Smooth muscle cell (in vitro differentiated cells): ENCODE results near the gene MCM9. TPM values are rescaled to one million over a fixed set of nuclear protein-coding genes. Genes with fewer than 3 reads are reported as not detected.

Experiments used
- DNase-seq: peaks from one replicate; lab custom pipeline; 2025; ENCODE audit not compliant: unreplicated experiment; lab: John Stamatoyannopoulos, UW
- H2AFZ ChIP-seq: fragments of 200-600 bp; sonication (generic); 2 replicates; pipeline ENCODE4 v1.6.0; 2016; ENCODE audit warnings: antibody characterized with exemption, low read depth, mild to moderate bottlenecking
- H3F3A ChIP-seq: fragments of 200-600 bp; sonication (generic); 2 replicates; pipeline ENCODE4 v1.6.0; 2017; ENCODE audit warnings: antibody characterized with exemption, low read depth
- H3K27ac ChIP-seq: fragments of 200-600 bp; sonication (generic); 2 replicates; pipeline ENCODE4 v1.5.1; 2016; ENCODE audit warnings: low read depth, mild to moderate bottlenecking
- H3K27me3 ChIP-seq: fragments of 200-600 bp; sonication (generic); 2 replicates; pipeline ENCODE4 v1.6.1; 2016; ENCODE audit warnings: low read depth, mild to moderate bottlenecking
- H3K36me3 ChIP-seq: fragments of 200-600 bp; sonication (generic); 2 replicates; pipeline ENCODE4 v1.5.1; 2016; ENCODE audit warnings: low read depth
- H3K4me1 ChIP-seq: fragments of 200-600 bp; sonication (generic); 2 replicates; pipeline ENCODE4 v1.5.1; 2016; ENCODE audit warnings: low read depth
- H3K4me2 ChIP-seq: fragments of 200-600 bp; sonication (generic); 2 replicates; pipeline ENCODE4 v1.6.0; 2016; ENCODE audit warnings: mild to moderate bottlenecking
- H3K4me3 ChIP-seq: fragments of 200-600 bp; sonication (generic); 2 replicates; pipeline ENCODE4 v1.5.1; 2016; ENCODE audit warnings: mild to moderate bottlenecking
- H3K79me2 ChIP-seq: fragments of 200-600 bp; sonication (generic); 2 replicates; pipeline ENCODE4 v1.6.0; 2016; ENCODE audit warnings: low read depth, mild to moderate bottlenecking
- H3K9ac ChIP-seq: fragments of 200-600 bp; sonication (generic); 2 replicates; pipeline ENCODE4 v1.6.0; 2016; ENCODE audit warnings: low read depth
- H3K9me3 ChIP-seq: fragments of 200-600 bp; sonication (generic); replicated peaks from 2 replicates; pipeline ENCODE4 v1.5.1; 2016; ENCODE audit warnings: low read depth
- H4K20me1 ChIP-seq: fragments of 200-600 bp; sonication (generic); 2 replicates; pipeline ENCODE4 v1.6.0; 2016; ENCODE audit warnings: low read depth
- CTCF ChIP-seq: fragments of 200-600 bp; sonication (generic); IDR thresholded peaks from 2 replicates; pipeline ENCODE4 v1.5.1; 2017; ENCODE audit warnings: borderline replicate concordance, mild to moderate bottlenecking, antibody characterized with exemption; ENCODE audit not compliant: insufficient read depth, poor library complexity, severe bottlenecking
- WGBS: methylation state at CpG from one replicate; pipeline ENCODE4 v1.1.7; 2016; ENCODE audit warnings: low lambda C conversion rate; 5-methylcytosine and 5-hydroxymethylcytosine counted together
- polyA plus RNA-seq: library from polyadenylated mRNA; unstranded; fragments of >200 nt; fragmentation: Nextera tagmentation; extraction: Ambion mirVana; gene quantifications from 2 replicates; pipeline ENCODE4 v1.2.1, GENCODE V29; 2016
- total RNA-seq: library from RNA; depleted of rRNA; stranded (reverse); fragments of >200 nt; gene quantifications from 2 replicates; pipeline ENCODE4 v1.2.3, GENCODE V29; 2014

Gene MCM9
- total and polyA plus RNA-seq, 2 experiments from 2014 or later, result 3.8 to 7.8 TPM

GRCh38 chr6:118893064-118893806 is 41.7 kb downstream of the MCM9 start:
- Histone ChIP-seq H3K27me3 (no peaks in the 10 kb centered on the region), H3F3A (peaks cover 11% of the 10 kb centered on the region), H3K9me3 (no peaks in the 10 kb centered on the region), H4K20me1 (peaks cover 8% of the 10 kb centered on the region), H3K79me2 (peaks cover 67% of the 10 kb centered on the region), H3K4me1 (peaks cover 30% of the 10 kb centered on the region), H3K36me3 (no peaks in the 10 kb centered on the region), H3K4me2 (peak overlapping the region; percentile 97), H2AFZ (peak overlapping the region; percentile 94), H3K4me3 (peak overlapping the region; percentile 89), H3K27ac (peak overlapping the region; percentile 94), H3K9ac (peak overlapping the region; percentile 87)
- WGBS, result 7% methylated on average over 18 of the region's 18 CpGs
- DNase-seq, result no peak
- TF ChIP-seq CTCF, result no peak

- DNase-seq, result no peak
- Histone ChIP-seq H3K4me2 (peak overlapping the region; percentile 97), H3K79me2 (peaks cover 59% of the 10 kb centered on the region), H3F3A (peaks cover 11% of the 10 kb centered on the region), H3K4me3 (peak overlapping the region; percentile 89), H3K36me3 (no peaks in the 10 kb centered on the region), H3K9ac (peak overlapping the region; percentile 87), H3K27me3 (no peaks in the 10 kb centered on the region), H3K4me1 (peaks cover 24% of the 10 kb centered on the region), H3K27ac (peak overlapping the region; percentile 94), H4K20me1 (peaks cover 3% of the 10 kb centered on the region), H3K9me3 (no peaks in the 10 kb centered on the region), H2AFZ (peak overlapping the region; percentile 94)
- no peak for TF ChIP-seq CTCF
- WGBS, result 47% methylated on average over 6 of the region's 6 CpGs
These were observed 42.5 kb downstream of the MCM9 start for GRCh38 chr6:118892355-118892991.

GRCh38 chr6:118890997-118891790 is 43.8 kb downstream of the MCM9 start:
- H3K79me2 ChIP-seq, result peaks cover 56% of the 10 kb centered on the region

More at GRCh38 chr6:118890997-118891790, 43.8 kb downstream of the MCM9 start:
- peaks cover 11% of the 10 kb centered on the region for H3F3A ChIP-seq
- WGBS, result 86% methylated on average over 5 of the region's 5 CpGs
- peaks cover 17% of the 10 kb centered on the region for H3K4me1 ChIP-seq
- H3K27me3 ChIP-seq, result no peaks in the 10 kb centered on the region
- no peak overlapping the region for H3K4me2 ChIP-seq
- no peak overlapping the region for H3K9ac ChIP-seq
- no peaks in the 10 kb centered on the region for H3K9me3 ChIP-seq
- H3K27ac ChIP-seq, result no peak overlapping the region
- H3K36me3 ChIP-seq, result no peaks in the 10 kb centered on the region
- H3K4me3 ChIP-seq, result no peak overlapping the region
- no peak overlapping the region for H2AFZ ChIP-seq
- no peak for DNase-seq
- no peak for TF ChIP-seq CTCF
- peaks cover 4% of the 10 kb centered on the region for H4K20me1 ChIP-seq
